ENCODE results near the gene RBM6.
"Not testable (repeated sequence)": the region's sequence is repeated elsewhere in the genome, so short reads cannot be mapped to it uniquely, and the experiment has no call there.

RBM6 gene

DNA sequence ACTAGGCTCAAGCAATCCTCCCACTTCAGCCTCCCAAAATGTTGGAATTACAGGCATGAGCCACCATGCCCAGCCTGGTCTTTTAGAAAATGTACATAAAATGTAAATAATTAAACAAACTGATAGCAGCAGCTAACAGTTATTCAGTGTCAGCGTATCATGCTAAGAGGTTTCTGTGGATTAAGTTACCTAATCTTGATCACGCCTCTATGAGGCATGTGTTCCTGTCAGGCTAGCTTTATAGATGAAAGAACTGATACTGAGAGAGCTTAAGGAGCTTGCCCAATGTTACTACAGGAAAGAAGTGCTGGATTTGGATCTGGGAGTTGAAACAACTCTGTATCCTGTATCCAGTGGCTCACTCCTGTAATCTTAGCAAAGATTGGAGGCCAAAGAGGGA, 25.0 kb upstream of the RBM6 start:
- DNase-seq: no peak

DNA sequence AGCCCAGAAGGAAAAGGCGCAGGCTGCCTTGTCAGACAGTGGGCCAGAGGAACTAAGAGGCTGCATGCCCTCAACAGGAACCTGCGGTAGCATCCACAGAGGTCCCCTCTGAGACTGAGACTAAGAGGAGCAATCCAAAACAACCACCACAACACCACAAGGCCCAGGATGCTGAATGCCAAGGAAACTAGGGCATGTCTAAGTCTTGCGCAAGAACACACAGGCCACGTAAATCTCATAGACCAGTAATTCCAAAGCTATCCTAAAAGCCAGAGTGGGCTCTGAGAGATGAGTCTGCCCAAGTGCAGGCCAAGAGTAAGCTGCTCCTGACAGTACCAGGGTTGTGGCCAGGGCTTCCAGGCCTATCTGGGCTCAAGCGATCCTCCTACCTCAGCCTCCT, 23.3 kb upstream of the RBM6 start:
- DNase-seq: no peak

DNA sequence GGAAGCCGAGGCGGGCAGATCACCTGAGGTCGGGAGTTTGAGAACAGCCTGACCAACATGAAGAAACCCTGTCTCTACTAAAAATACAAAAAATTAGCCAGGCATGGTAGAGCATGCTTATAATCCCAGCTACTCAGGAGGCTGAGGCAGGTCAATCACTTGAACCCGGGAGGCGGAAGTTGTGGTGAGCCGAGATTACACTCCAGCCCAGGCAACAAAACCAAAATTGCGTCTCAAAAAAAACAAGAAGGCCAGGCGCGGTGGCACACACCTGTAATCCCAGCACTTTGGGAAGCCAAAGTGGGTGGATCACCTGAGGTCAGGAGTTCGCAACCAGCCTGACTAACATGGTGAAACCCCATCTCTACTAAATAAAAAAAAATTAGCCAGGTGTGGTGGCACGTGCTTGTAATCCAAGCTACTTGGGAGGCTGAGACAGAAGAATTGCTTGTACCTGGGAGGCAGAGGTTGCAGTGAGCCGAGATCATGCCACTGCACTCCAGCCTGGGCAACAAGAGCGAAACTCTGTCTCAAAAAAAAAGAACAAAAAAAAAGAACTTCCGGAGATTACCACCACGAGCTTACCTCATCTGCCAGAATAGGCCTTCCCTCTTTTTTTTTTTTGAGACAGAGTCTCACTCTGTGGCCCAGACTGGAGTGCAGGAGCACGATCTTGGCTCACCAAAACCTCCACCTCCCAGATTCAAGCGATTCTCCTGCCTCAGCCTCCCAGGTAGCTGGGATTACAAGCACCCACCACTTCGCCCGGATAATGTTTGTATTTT, 22.0 kb upstream of the RBM6 start:
- DNase-seq: not testable (repeated sequence)

DNA sequence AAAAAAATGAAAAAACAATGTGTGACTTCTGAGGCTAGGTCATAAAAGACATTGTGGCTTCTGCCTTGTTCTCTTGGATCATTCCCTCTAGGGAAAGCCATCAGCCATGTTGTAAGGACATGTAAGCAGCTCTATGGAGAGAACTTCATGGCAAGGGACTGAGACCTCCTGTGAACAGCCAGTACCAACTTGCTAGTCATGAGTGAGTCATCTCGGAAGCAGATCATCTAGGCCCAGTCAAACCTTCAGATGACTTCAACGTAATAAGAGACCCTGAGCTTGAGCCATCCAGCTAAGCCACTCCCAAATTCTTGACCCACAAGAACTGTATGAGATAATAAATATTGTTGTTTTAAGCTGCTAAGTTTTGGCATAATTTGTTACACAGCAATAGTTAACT, 15.3 kb upstream of the RBM6 start:
- no peak for DNase-seq

DNA sequence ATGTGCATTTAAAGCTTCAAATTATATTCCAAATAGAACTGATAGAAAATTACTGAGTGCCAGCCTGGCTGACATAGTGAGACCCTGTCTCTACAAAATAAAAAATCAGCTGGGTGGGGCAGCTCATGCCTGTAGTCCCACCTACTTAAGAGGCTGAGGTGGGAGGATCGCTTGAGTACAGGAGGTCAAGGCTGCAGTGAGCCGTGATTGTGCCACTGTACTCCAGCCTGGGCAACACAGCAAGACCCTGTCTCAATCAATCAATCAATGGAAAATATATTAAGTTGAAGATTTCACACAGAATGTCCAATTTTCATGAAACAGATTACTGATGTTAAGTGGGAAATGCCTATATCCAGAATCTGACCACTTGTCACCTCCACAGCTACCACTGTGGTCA, 14.5 kb upstream of the RBM6 start:
- DNase-seq: no peak

- DNase-seq: no peak
Observed at GRCh38 chr3:49926117-49926728, 13.7 kb upstream of the RBM6 start.

DNA sequence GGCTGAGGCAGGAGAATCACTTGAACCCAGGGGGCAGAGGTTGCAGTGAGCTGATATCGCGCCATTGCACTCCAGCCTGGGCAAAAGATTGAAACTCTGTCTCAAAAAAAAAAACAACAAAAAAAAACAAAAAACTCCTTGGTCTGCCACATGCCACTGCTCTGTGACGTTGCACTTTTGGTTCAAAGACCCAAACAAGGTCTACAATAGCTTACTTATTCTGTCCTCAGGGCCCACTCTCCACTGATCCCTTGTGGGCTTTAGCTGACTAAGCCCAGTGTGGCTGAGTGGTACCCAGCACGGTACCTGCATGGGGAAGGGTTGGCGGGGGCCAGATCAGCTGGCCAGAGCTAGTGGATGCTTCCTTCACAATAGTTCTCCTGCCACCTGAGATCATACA, 12.2 kb upstream of the RBM6 start:
- no peak for DNase-seq

GRCh38 chr3:49928481-49929017, 11.4 kb upstream of the RBM6 start:
- no peak for DNase-seq

GRCh38 chr3:49929291-49930167, 10.4 kb upstream of the RBM6 start, which contains the start of gene MON1A:
TSS of gene MON1A (minus strand) at chr3:49929811. CDS start at chr3:49913346, 16,465 bp downstream.
- peak; percentile 88 for DNase-seq

- no peak for DNase-seq
Observed at GRCh38 chr3:49930168-49930690, 9.7 kb upstream of the RBM6 start.

DNA sequence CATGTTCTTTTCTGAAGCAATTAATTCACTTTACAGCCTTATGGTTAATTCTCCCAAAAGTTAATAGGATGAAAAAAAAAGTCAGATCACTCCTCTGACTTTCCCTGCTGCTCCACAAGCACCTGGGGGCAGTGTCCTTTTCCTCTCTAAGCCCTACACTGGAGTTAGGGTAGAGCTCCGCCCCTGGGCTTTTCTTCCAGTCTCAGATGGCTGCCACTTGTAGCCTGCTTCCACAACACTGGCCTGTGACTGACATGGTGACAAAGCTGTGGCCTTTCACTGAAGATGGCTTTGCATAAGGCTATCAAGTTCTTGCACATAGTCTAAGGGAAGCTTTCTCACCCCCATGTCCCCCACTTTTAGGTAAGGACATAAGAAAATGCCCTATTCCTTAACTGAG, 9.0 kb upstream of the RBM6 start:
- no peak for DNase-seq

GRCh38 chr3:49932281-49932680, 7.7 kb upstream of the RBM6 start:
- not testable (repeated sequence) for DNase-seq

- no peak for DNase-seq
Observed at GRCh38 chr3:49937090-49937489, 2.9 kb upstream of the RBM6 start.

- DNase-seq: no peak
Observed at GRCh38 chr3:49940667-49941249, 808 bp downstream of the RBM6 start.

- no peak for DNase-seq
Observed at GRCh38 chr3:49942651-49943050, 2.7 kb downstream of the RBM6 start.

DNA sequence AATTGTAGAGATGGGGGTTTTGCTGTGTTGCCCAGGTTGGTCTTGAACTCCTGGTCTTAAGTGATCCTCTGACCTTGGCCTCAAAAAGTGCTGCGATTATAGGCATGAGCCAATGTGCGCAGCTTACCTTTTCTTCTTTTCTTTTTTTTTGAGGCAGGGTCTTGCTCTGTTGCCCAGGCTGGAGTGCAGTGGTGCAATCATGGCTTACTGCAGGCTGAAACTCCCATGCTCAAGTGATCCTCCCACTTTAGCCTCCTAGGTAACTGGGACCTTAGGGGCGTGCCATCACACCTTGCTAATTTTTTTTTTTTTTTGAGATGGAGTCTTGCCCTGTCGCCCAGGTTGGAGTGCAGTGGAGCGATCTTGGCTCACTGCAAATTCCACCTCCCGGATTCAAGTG, 13.0 kb downstream of the RBM6 start:
- no peak for DNase-seq

GRCh38 chr3:49955636-49956035, 15.7 kb downstream of the RBM6 start:
- DNase-seq: no peak

DNA sequence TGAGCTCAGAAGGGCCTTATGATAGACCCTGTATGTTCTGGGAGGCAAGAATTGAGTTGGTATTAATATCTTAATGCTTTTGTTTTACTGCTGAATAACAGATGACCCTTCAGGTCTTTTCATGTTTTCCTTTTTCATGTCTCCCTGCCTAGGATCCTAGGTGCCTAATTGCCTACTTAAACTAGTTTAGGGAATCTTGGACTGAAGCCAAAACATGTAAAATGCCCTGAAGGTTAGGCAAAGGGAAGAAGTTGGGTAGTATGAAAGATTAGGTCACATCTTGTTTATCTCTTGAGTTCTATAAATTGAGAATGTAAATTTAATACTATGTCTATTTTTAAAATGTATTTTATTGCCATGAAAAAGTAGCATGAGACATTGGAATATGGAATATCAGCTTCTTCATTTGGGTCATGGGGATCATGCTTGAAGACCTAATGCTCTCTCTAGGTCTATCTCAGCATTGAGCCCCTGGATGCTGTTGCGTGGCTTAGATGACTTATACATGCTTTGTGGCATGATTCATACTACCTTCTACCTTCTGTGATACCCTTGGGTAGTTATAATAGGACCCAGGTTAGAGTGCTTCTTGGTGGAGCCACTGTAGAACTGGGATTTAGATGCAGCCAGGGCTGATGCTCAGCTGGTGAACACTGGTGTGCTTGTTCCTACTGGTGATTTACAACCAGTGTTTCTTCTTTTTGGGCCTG, 26.4 kb downstream of the RBM6 start:
- no peak for DNase-seq

GRCh38 chr3:49967291-49967690, 27.3 kb downstream of the RBM6 start:
- no peak for DNase-seq

DNA sequence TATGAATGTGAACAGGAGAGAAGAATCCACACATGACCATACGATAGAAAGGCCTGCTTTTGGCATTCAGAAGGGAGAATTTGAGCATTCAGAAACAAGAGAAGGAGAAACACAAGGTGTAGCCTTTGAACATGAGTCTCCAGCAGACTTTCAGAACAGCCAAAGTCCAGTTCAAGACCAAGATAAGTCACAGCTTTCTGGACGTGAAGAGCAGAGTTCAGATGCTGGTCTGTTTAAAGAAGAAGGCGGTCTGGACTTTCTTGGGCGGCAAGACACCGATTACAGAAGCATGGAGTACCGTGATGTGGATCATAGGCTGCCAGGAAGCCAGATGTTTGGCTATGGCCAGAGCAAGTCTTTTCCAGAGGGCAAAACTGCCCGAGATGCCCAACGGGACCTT, 28.4 kb downstream of the RBM6 start:
- DNase-seq: no peak

DNA sequence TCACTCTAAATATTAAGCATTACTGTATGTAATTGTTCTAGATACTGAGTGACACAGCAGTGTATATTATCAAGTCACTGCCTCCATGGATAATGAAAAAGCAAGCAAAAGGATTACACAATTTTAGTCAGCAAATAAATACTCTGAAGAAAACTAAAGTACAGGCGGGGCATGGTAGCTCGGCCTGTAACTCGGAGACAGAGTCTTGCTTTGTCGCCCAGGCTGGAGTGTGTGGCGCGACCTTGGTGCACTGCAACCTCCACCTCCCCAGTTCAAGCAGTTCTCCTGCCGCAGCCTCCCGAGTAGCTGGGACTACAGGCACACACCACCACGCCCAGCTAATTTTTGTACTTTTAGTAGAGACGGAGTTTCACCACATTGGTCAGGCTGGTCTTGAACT, 32.7 kb downstream of the RBM6 start:
- no peak for DNase-seq

DNA sequence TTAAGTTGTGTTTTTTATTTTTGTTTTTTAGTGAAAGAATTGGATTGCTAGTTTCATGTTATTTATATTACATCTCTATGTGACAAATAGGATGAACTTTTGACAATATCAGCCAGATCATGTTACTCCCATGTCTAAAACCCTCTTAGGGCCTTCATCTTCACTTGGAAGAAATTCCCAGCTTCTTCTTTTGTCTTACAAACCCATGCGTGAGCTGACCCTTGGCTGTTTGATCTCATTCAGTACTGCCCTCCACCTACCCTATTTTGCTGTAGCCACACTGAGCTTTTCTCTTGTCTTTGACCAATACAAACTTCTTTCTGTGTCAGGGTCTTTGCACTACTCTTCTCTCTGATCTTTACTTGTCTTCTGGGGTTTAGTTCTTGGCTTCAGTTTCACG, 37.0 kb downstream of the RBM6 start:
- no peak for DNase-seq
